ENCODE data around the gene NOX4.
"Not testable (repeated sequence)": the region's sequence is repeated elsewhere in the genome, so short reads cannot be mapped to it uniquely, and the experiment has no call there.

The NOX4 gene

DNA sequence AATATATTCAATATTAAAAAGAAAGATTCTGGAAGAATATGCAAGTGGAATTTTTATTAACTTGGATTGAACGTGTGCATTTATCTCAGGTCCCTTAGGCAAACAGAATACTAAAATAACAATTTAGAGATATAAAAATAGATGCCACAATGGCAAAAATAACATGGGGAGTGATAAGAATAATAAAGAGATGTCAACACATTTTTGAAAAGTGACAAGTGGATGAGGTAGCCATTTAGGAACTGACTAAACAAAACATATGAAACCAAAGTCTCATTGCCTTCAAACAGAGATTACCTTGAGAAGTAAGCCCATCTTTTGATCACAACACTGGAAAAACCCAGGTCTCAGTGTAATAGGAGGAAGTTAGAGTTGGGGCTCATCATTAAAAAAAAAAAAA lies 112.2 kb downstream of the NOX4 start:
- DNase-seq: not testable (repeated sequence)

DNA sequence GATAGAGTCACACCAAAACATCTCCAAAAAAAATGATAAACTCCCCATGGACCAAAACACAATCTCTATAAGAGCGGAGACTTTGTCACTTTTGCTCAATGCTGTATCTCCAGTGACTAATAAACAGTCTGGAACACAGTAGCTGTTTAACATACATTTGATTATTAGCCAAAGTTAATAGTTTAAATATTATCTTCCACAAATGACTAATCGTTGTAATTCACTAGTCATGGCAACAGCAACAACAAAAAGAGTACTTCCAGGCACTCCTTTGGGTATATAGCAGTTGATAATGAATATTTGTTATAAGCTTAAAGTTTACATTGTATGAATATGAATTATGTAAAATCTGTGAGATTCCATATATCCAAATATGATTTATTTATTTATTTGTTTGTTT lies 121.8 kb downstream of the NOX4 start:
- DNase-seq: not testable (repeated sequence)

DNA sequence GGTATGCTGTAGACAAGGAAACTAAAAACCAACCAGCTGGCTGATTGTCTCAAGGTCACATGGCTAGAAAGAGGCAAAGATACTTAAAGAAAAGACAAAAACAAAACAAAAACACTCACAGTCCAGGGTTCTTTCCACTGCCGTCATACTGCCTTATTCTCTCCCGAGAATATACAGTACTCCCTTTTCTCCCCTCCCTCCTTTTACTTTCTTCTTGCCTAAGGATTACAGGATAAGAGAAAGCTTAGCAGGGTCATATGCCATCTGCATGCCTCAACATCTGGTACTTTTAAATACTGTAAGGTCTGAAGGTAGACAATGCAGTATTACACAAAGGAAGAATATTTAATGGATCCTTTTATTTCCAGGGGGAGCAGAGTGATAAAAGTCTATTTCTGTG lies 126.3 kb downstream of the NOX4 start:
- not testable (repeated sequence) for DNase-seq

DNA sequence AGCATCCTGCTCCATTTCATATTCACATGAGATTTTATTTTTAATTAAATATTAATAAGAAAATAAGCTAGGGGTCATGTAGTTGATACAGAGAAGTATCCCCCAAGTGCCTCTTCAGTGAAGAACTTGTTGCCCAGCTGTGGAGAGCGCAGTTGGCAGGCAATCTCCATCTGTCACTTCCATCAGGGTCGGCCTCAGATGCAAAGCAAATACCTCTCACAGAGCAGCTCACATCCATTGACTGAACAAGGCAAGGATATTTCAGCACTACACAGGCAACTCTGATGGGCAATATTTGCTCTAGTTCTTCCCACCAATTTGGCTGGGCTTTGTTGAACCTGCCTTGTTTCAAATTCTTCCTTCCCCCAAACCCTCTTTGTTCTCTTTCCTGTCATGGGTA lies 129.4 kb downstream of the NOX4 start:
- DNase-seq: no peak

DNA sequence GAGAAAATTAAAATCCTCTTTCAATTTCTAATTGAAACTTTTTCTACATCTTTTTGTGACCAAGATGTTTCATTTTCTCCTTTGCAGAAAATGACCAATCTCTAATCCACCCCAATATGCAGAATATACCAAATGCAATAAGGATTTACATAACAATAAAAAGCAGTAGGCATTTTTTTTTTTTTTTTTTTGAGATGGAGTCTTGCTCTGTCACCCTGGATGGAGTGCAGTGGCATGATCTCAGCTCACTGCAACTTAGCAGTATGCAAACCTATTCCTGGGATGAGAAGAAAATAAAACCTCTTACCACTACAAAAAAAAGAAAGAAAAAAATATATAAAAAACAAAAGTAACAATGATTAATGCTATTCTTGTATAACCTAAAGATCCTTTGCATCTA lies 132.0 kb downstream of the NOX4 start:
- not testable (repeated sequence) for DNase-seq

DNA sequence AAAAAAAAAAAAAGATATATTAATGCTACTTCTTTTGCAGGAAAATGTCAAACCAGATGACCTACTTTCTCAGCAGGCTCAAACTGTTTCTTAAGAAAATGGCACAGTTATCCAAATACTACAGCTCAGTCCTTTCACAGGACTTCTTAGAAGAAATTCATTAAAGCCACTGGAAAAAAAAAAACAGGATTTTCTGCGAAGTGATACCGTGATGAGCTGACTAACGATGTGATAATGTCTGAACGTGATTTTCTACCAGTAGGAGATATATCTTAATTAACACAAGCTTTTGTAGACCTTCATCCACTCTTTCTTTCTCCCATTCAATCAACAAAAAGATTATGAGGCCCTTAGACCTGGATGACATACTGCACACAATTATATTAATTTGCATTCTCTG lies 132.4 kb downstream of the NOX4 start:
- DNase-seq: no peak

DNA sequence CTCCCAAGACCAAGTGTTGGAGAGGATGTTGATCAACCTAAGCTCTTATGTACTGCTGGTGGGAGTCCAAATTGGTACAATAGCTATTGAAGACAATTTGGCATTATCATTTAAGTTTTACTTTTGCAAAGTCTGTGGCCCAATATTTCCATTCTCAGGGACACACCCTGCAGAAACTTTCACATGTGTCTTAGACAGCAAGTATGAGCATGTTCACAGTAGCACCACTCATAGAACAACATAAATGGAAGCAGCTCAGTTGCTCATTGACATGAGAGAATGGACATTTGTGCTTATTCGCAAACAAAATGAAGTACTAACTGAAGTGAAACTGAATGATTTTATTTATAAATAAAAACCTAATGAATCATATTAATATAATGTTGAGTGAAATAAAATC lies 135.5 kb downstream of the NOX4 start:
- no peak for DNase-seq

DNA sequence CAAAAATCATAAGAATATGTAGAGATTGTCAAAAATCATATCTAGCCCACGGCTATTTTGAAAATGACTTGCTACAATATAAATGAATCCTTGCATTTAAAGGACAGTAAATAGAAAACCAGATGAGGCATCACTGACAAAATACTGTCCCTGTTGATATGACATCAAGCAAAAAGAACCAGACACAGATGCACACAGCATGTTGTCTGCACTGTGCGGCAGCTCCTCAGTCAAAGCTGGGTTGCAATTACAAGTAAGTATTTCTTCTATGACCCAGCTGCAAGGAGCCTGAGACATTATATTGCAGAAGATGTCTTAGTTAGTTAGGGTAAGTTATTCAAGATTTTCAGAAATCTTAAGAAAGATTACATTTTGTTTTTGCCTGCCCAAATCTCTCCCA lies 136.7 kb downstream of the NOX4 start:
- not testable (repeated sequence) for DNase-seq

DNA sequence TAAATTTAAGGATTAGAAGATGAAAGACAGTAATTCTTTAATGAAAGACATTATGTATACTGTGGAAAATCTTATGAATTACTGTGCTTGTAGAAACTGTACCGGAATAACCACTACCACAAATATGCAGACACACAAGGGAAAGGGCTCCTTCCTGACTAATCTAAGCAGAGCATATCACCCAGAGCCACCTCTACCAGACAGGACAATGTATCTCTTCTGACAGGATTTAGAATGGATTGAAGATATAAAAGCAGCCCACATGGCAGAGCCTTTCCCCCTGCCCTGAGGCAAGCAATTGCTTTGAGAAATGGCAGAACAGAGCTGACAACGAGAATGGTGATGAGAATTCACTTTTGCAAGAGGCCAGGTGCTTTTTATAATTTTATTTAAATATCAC lies 144.1 kb downstream of the NOX4 start:
- DNase-seq: no peak

DNA sequence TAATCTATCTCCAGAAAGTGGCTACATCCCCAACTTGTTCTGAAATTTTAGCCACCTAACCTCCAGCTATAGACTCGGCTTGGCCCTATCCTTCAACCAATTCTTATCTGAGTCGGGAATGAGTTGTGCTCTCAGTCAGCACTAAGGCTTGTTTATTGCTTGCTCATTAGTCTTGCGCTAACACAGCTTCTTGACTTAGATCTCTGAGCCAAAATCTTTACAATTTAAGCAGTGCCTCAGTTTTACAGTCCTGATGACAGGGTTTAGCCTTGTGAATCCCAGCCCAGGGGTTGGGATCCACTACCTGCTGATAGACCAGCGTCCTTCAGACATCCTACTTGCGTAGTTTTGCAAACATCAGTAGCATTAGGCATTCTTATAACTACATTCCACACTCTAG lies 144.6 kb downstream of the NOX4 start:
- DNase-seq: no peak

DNA sequence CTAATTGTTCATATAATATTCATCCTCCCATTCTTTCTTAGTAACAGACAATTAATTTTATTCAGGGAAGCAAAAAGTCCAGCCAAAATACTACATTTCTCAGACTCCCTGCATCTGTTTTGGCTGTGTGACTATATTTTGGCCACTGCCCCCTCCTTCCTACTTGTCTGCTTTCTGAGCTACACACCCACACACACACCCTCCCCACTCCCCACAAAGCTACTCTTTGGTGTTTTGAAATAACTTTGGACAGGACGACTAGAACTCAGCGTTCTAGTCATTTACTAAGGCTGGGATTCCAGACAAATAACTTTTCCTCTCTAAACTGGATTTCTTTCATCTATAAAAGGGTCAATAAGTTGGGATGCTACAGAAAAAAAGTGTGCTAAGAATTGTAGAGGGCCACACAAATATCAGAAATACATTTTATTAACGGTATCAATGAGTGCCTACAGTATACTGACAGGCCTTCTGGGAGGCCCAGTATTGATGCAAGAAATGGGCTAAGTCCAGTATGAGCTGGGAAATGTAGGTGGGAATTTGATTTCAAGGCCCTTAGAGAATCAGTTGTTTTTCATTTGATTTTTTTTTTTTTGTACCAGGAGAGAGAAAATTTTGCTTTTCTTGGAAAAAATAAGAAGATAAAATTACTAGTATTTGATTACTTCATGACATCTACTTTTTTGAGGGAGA lies 148.1 kb downstream of the NOX4 start:
- DNase-seq: not testable (repeated sequence)

DNA sequence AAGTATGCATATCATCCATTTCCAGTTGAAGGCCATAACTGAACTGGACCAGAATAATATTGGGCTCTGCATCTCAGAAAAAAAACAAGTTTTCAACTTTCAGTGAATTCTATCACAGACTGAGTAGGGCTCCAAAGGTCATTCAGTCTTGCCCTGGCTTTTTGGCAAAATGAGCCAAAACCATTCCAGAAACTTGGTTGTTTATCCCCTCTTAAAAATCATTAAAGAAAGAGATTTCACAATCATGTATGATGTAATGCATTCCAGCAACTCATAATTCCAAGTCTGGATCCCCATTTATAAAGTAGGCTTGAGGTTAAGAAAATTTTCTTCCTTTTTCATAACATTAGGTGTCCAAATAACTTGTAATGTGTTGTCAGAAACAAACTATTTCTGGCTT lies 150.7 kb downstream of the NOX4 start:
- not testable (repeated sequence) for DNase-seq

DNA sequence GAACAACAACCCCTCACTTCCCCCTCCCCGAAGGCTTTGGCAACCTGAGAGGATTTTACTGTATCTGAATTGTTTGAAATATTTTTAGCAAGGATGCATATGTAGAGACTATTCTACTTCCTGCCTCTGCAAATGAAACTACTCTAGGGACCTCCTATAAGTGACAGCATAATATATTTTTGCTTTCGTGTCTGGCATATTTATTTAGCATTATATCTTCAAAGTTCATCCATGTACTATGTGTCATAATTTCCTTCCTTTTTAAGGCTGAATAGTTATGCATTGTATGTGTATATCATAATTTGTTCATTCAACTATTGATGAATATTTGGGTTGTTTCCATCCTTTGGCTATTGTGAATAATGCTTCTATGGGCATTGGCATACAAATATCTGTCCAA lies 153.1 kb downstream of the NOX4 start:
- not testable (repeated sequence) for DNase-seq

DNA sequence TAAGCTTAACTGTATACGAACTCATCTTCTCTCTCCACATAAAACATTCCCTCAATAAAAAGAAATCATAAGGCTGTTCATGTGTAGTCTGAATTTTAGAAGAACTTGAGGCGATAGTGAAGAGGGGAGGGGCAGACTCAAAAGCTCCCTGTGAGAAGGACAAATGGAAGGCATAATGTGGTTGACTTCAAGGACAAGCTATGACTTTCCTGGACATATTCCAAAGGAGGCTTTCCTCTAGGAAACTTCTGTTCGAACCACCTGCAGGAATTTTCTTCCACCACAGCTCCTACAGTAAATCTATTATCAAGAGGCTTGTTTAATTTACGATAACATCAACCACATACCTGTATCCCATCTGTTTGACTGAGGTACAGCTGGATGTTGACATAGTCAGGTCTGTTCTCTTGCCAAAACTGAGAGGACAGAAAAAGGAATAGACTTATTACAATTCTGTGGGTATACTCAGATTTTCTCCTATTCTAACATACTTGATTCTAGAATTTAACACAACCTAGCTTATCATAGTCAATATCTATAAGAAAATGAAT lies 154.0 kb downstream of the NOX4 start:
- DNase-seq: not testable (repeated sequence)

DNA sequence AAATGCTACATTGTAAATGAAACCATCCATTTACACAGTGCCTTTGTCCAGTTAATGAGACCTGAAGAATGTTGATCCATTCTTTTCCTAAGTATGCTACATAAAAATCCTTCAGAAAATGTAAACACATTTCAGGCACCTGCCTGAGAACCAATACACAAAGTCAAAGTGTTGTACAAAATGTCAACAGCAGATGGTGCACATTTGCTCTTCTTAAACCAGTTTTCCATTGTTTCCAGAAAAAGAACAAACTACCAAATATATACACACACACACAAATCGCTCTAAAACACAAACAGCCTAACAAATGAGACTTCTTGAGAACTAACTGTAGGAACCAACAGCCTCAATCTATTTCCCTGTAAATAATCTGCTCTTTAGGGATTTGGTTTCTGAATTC lies 157.5 kb downstream of the NOX4 start:
- DNase-seq: not testable (repeated sequence)

DNA sequence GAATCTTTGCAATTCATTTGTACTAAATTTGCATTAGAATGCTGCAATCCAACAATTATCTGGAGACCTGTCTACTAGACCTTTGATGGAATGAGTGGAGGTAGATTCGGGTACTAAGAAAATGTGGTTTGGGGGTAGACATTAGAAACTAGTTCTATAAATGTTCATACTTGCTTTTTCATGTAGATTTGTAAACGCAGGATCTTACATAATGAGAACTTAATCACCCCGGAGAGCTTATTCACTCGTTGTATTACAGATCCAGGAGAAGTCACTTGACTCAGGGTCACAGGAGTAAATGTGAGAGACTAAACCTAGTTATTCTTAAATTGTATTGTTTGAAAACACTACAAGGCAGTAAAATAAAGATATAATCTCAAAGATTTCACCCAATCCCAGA lies 159.2 kb downstream of the NOX4 start:
- DNase-seq: not testable (repeated sequence)

DNA sequence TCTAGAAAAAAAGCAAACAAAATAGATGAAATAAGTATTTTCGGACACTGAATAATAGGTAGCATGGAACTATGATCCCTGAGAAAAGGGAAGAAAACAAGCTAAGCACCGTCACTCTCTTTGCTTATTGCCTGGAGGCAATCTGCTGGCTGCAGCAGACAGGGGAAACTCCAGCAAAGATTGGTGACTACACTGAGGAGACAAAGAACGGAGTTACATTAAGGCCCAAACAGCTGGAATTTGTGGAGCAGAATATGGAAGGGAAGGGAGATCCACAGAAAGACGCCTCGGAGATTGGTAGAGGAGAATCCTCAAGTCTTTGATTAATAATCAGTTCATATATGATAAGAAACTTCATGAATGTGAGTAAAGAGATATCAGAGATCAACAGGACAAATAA lies 163.3 kb downstream of the NOX4 start:
- DNase-seq: no peak

DNA sequence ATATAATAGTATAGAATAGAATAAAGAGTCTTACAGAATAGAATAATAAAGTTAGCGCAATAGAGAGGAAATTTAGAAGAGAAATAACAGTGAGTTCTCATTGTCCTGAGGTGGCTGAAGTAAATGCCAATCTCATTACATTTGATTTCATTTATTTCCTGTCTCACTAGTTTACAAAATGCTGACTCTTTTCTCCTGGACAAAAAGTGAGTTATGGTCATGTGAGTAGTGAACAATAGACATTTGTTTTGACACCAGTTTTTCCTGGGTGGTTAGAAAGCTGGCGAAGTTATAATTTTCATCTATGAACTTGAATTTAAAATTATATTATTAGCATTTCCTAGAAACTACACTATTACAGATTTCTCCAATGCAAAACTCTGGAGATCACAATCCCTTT lies 169.8 kb downstream of the NOX4 start:
- DNase-seq: no peak

DNA sequence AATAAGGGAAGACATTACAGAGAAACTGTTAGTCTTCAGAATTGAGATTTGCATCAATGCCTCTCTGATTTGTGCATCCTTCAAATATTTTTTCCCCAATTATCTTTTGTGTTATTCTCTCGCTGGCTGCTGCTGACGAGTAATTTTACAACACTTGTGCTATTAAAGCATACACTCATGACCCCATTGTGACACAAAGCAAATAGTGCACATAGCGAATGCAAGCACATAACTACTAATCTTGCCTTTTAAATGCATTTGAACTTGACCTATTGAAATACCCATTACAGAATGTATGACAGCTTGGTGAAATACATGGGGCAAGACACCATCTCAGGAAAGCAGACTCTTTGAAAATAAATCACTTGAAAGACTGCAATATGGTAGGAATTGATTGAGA lies 180.6 kb downstream of the NOX4 start:
- DNase-seq: not testable (repeated sequence)

DNA sequence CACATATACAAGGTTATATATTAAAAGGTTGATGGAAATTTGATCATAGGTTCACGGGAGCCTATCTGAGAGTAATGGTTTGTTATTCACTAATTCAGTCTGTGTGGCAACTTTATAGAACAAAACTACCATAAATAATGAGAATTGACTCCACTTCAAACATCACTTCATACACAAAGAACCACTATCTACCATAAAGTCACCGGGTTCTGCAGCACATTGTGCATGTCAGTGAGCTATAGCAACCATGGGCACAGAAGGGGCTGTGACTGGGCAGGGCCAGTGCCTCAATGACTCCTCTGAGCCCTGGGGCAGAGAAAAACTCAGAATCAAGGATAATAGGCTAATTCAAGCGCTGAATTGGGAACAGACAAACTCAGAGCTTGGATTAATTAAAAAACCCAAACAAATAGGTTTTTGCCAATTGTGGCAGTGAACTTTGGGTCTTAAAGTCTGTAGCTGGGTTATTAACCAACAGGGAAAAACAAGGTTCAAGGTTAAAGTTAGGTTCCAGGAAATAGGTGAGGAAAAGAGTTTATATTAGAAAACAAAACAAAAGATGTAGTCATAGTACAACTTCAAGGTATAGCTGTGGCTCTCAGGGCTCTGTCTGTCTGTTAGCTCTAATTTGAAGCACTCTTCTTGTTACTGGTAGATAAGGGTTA lies 181.7 kb downstream of the NOX4 start:
- not testable (repeated sequence) for DNase-seq

DNA sequence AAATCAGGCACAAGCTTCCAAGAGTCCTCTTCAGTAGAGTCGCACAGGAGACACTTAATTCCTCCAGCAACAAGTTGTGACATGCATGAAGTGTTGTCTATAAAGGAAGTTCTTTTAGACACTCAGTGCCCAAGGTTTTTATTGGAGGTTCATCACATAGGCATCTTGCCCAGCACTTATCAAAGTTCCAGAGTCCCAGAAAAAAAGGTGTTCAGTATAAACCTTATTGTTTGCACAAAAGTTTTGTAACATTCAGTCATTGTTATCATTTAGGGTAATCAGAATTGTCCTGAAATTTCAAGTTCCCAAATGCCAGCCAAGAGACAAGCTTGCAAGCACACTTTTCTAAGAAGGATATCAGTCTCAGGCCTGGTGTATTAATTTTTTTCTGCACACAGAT lies 182.9 kb downstream of the NOX4 start:
- DNase-seq: not testable (repeated sequence)

DNA sequence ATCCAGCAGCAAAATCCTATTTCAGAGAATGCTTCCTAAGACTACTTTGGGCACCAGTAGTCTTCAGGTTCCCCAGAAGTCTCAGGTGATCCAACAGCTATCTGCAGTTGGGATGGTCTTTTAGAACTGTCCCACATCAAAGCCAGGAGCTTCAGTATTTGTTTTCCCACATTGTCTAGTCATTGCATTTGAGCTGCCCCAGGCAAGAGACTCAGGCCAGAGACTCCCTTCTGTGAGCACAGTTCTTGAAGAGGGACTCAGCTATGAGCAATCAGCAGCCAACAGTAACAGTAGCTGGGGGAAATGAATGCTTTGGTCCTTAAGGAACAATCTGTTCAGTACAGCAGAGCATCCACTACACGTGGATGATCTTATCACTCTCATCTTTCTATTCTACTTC lies 188.1 kb downstream of the NOX4 start:
- DNase-seq: not testable (repeated sequence)

DNA sequence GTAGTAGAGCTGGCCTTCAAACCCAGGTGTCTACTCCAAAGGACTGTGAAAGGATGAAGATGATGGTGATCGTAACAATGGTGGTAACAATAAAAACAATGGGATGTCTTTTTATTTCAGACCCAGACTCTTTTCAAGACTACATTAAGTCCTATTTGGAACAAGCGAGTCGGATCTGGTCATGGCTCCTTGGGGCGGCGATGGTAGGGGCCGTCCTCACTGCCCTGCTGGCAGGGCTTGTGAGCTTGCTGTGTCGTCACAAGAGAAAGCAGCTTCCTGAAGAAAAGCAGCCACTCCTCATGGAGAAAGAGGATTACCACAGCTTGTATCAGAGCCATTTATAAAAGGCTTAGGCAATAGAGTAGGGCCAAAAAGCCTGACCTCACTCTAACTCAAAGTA lies 196.2 kb downstream of the NOX4 start:
- not testable (repeated sequence) for DNase-seq

DNA sequence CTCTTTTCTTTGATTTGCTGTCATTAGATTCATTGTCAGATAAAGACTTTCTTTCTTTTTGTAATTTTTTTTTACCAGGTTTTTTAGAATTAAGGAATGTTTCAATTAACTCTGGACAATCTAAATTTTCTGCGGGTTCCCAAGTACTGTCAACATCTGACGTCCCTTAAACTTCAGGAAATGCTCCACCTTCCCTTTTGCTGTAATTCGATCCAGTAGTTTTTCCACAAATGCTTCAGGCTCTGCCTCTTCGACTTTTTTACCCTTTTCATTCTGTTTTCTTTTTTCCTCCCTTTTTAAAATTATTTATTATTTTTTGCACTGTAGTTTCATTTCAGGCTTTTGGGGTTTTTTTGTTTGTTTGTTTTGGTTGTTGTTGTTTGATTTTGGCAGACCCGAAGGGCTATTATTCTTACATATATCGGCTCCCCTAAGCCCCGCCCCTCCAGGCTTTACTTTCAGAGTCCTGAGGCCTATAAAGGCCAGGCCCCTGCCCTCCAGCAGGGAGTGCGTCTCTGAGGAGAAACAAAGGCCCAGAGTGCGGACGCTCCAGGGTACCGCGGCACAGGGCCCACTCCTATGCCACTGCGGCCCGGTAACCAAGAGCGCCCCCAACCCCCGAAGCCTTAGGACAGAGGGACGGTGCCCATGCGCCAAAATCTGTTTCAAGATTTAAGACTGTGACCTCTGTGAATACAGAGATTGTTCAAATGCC lies 197.1 kb downstream of the NOX4 start:
- no peak for DNase-seq

Measured in NCI-H526 treated with DMSO at 0.1 percent for 48 hours (cell line).